Transverse colon (tissue), 4 donors: Measurements from ENCODE around the gene HMG20B. TPM values are rescaled to one million over a fixed set of nuclear protein-coding genes. Genes with fewer than 3 reads are reported as not detected.

Experiments used
- DNase-seq: peaks from one replicate; pipeline ENCODE4 v3.0.0-alpha.2; 2019
- H3K27ac ChIP-seq, 4 donors: fragments of 200-600 bp; sonication (generic); 2 replicates each; pipeline ENCODE4 v1.5.1; 2016 to 2018; ENCODE audit warnings: inconsistent platforms in 4 of 4
- H3K27me3 ChIP-seq: fragments of 200-600 bp; sonication (generic); 2 replicates; pipeline ENCODE4 v1.5.1; 2017; ENCODE audit warnings: inconsistent platforms
- H3K36me3 ChIP-seq, 4 donors: fragments of 200-600 bp; sonication (generic); 2 replicates each; pipeline ENCODE4 v1.5.1; 2017 to 2019; ENCODE audit warnings: inconsistent platforms in 4 of 4
- H3K4me1 ChIP-seq, 4 donors: fragments of 200-600 bp; sonication (generic); 2 replicates each; pipeline ENCODE4 v1.5.1; 2017 to 2020; ENCODE audit warnings: inconsistent platforms in 4 of 4
- H3K4me3 ChIP-seq, 4 donors: fragments of 200-600 bp; sonication (generic); 1 replicate in 1 of 4; 2 replicates in 3 of 4; pipeline versions ENCODE4 v1.5.1 to v1.6.1; 2017 to 2019; ENCODE audit warnings: inconsistent platforms in 4 of 4
- H3K9me3 ChIP-seq, 2 donors: fragments of 200-600 bp; sonication (generic); 2 replicates each; pipeline ENCODE4 v1.5.1; 2017 to 2019; ENCODE audit warnings: inconsistent platforms in 2 of 2
- EP300 ChIP-seq: sonication (generic); formaldehyde crosslinking; IDR thresholded peaks from one replicate; pipeline ENCODE4 v1.6.1; 2017; ENCODE audit warnings: antibody characterized with exemption, low read depth
- POLR2A ChIP-seq: fragments of 450-650 bp; IDR thresholded peaks from one replicate; pipeline ENCODE4 v1.6.1; 2016; ENCODE audit warnings: antibody characterized with exemption, mild to moderate bottlenecking, moderate library complexity
- POLR2AphosphoS5 ChIP-seq, 3 donors: sonication (generic); formaldehyde crosslinking; IDR thresholded peaks; one replicate each; pipeline ENCODE4 v1.6.1; 2016; ENCODE audit warnings: antibody characterized with exemption in 3 of 3
- WGBS, 2 donors: methylation state at CpG; one replicate each; pipeline ENCODE4 v1.1.5; 2018; ENCODE audit warnings: low coverage in 1 of 2; 5-methylcytosine and 5-hydroxymethylcytosine counted together
- in situ Hi-C, 4 donors: fragments of 200-750 bp; cut with MboI; loops; one replicate each; pipeline versions ENCODE4 v1.15.0 to v1.15.1; 2017; ENCODE audit warnings: low sequenced_read_pairs in 3 of 4, low pct_ligation_motif_present in 1 of 4, low pct_unique_long_range_greater_than_20kb in 1 of 4
- intact Hi-C: fragments of 100-400 bp; cut with DNase I; formaldehyde crosslinking; loops from one replicate; pipeline ENCODE4 v1.15.1; 2023; ENCODE audit warnings: low total_unique reads
- total RNA-seq, 4 donors: library from RNA; depleted of rRNA; stranded (reverse); fragments of >200 nt; gene quantifications; one replicate each; pipeline ENCODE4 v1.1.0, GENCODE V29; 2016
- TF ChIP-seq, protein P1 (sequence below), 5 experiments: fragments of 200-600 bp in 3 of 5; fragments of 450-650 bp in 2 of 5; sonication (generic) in 3 of 5; IDR thresholded peaks; 1 replicate in 2 of 5; 2 replicates in 3 of 5; pipeline ENCODE4 v1.5.1; 2016 to 2017; ENCODE audit warnings: antibody characterized with exemption in 5 of 5, inconsistent platforms in 3 of 5, mild to moderate bottlenecking in 2 of 5, moderate library complexity in 1 of 5

Gene HMG20B
- total RNA-seq, 4 donors from 2014 or later, result 88.9 to 555 (median 130) TPM

DNA sequence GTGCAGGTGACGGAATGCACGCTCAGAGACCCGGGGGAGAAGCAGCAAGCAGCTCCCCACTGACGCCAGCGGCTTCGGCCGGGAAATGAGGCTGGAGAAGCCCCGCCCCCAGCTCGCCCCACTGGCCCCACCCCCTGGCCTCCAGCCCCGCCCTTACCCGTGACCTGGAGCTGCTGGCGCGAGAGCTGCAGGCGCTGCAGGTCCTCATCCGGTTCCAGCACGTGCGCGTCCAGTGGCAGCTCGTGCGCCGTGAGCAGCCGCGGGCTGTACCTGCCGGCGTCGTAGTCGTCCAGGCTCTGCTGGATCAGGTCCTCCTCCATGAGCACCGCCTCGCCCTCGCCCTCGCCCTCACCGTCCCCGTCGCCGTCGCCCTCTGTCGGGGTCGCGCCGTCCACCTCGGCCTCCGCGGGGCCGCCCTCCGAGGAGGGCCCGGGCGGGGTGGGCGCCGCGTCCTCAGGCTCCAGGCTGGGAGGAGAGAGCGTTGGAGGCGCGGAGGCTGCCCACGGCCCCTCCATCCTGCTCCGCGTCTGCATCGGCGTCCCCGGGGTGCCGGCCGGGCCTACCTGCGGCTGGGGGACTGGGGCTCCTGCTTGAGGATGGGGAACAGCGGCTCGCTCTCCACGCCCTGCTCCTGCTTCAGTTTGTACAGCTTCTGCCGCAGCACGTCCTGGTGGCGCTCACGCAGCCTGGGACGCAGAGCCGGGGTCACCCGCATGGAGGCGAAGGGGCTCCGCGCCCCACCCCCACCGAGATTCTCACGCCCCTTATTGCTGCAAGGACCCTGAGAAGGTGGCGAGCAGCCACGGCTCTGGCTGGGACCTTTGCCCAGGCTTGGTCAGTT is 40.4 kb downstream of the HMG20B start:
- Histone ChIP-seq H3K27me3 (no peaks in the 10 kb centered on the region), H3K4me3 (no peak overlapping the region), H3K36me3 (peaks cover 0 to 20% (median 0%) of the 10 kb centered on the region in 4 donors), H3K27ac (peak overlapping the region in 2 of 4 donors; percentile 4 to 23), H3K9me3 (no peaks in the 10 kb centered on the region), H3K4me1 (peaks cover 0 to 15% (median 10%) of the 10 kb centered on the region in 4 donors)
- 88% methylated on average over 73 of the region's 79 CpGs; no CpG with 5 or more reads in 1 of the 2 donors for WGBS, 2 donors
- intact Hi-C loops (loop anchor here (10.0 kb wide), 1 partner anchor 308 kb away; no protein-coding TSS in a partner anchor), in situ Hi-C loops (no loop called here)
- no peak for DNase-seq
- TF ChIP-seq POLR2A (no peak), POLR2AphosphoS5 (IDR thresholded peaks at IDR 0.05) (no peak), EP300 (no peak)
- TF ChIP-seq, protein P1, sequence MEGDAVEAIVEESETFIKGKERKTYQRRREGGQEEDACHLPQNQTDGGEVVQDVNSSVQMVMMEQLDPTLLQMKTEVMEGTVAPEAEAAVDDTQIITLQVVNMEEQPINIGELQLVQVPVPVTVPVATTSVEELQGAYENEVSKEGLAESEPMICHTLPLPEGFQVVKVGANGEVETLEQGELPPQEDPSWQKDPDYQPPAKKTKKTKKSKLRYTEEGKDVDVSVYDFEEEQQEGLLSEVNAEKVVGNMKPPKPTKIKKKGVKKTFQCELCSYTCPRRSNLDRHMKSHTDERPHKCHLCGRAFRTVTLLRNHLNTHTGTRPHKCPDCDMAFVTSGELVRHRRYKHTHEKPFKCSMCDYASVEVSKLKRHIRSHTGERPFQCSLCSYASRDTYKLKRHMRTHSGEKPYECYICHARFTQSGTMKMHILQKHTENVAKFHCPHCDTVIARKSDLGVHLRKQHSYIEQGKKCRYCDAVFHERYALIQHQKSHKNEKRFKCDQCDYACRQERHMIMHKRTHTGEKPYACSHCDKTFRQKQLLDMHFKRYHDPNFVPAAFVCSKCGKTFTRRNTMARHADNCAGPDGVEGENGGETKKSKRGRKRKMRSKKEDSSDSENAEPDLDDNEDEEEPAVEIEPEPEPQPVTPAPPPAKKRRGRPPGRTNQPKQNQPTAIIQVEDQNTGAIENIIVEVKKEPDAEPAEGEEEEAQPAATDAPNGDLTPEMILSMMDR (IDR thresholded peaks at IDR 0.05), result no peak

DNA sequence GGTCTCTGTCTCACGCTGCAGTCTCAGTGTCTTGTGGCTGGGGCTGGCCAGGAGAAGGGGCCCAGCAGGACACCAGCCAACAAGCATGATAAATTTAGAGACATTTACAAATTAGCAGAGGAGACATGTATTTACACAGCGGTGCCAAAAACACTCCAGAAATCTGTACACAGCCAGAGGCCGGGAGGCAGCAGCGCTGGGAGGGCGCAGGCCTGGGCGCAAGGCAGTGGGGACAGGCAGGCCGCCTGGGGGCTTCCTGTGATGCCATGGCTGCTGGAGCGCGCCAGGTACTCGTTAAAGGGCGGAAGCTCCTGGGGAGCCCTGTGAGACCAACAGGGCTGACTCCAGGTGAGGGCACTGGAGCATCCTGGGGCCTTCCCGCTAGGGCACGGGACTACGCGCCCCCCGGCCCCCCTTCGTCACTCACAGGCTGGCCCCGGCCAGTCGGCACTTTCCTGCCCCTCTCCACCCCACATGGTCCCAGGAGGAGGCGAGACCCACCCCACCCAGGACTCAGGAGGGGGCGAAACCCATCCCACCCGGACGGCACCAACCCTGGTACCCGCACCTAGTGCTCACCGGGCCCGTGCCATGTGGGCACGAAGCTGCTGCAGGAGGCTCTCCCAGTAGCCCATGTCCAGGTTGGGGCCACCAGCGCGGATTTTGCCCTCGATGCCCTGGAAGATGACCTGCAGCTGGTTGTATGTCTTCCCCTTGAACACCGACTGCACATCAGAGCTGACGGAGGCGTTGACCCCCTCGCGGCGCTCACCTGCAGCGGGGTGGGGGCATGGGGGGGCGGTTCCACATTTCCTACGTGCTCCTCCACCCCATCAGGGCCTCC is 41.3 kb downstream of the HMG20B start:
- Histone ChIP-seq H3K9me3 (no peaks in the 10 kb centered on the region), H3K4me3 (no peak overlapping the region), H3K36me3 (peaks cover 0 to 20% (median 0%) of the 10 kb centered on the region in 4 donors), H3K4me1 (peaks cover 0 to 15% (median 11%) of the 10 kb centered on the region in 4 donors), H3K27ac (peak overlapping the region in 2 of 4 donors; percentile 4 to 17), H3K27me3 (no peaks in the 10 kb centered on the region)
- in situ Hi-C loops, result no loop called here
- no peak for TF ChIP-seq EP300
- TF ChIP-seq, protein P1 (IDR thresholded peaks at IDR 0.05), result no peak
- DNase-seq, result no peak
- WGBS, 2 donors, result 85% methylated on average over 39 of the region's 39 CpGs; no CpG with 5 or more reads in 1 of the 2 donors
- intact Hi-C loops, result loop anchor here (10.0 kb wide), 1 partner anchor 309 kb away; no protein-coding TSS in a partner anchor

DNA sequence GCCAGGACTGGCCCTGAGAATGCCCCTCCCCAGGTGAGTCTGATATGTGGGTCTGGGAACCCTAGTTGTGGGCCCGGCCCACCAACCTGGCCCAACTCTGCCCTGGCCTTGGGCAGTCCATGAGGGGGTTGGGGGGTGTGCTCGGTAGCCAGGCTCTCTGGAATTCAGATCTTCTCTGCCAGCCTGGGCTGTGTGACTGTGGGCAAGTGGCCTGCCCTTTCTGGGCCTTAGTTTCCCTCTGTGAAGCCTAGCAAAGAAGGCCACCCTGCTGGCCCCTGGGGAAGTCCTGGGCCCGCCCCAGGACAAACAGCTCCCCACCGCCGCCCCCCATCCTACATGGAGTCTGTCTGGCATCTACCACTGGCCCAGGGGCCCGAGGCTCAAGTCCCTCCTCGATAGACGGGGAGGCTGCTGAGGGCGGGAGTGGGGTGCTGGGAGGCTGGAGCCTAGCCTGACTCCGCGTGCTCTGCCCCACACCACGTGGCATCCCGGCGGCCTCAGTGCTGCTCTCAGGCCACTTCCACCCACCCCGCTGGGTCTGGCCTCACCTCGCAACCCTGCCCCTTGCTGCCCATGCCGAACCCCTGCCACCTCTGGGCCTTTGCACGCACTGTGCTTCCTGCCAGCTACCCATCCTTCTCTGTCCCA is 42.2 kb downstream of the HMG20B start:
- Histone ChIP-seq H3K27ac (no peak overlapping the region), H3K27me3 (no peaks in the 10 kb centered on the region), H3K4me3 (no peak overlapping the region), H3K36me3 (peaks cover 0 to 20% (median 0%) of the 10 kb centered on the region in 4 donors), H3K4me1 (peaks cover 0 to 15% (median 9%) of the 10 kb centered on the region in 4 donors), H3K9me3 (no peaks in the 10 kb centered on the region)
- 92 to 100% methylated on average over 1 to 16 of the region's 18 CpGs for WGBS, 2 donors
- intact Hi-C loops (loop anchor here (5.0 to 10.0 kb wide), 2 partner anchors 73 to 310 kb away; no protein-coding TSS in a partner anchor), in situ Hi-C loops (no loop called here)
- TF ChIP-seq POLR2A, result no peak
- TF ChIP-seq, protein P1 (IDR thresholded peaks at IDR 0.05), result no peak
- no peak for TF ChIP-seq POLR2AphosphoS5 (IDR thresholded peaks at IDR 0.05)
- TF ChIP-seq EP300, result no peak
- no peak for DNase-seq
